ENCODE data around the gene NFYA.
A peak's percentile ranks its signal among the peaks of the same experiment; 100 is the strongest.

The NFYA gene

GRCh38 chr6:41063884-41064285 lies 8.9 kb upstream of the NFYA start:
- Histone ChIP-seq H3K4me1 (peaks cover 3 to 9% (median 5%) of the 10 kb centered on the region in 10 experiments; a peak in 15 of 20 replicates), H3K36me3 (peaks cover 11 to 65% (median 34%) of the 10 kb centered on the region in 11 experiments; a peak in 21 of 22 replicates), H3K27me3 (no peaks in the 10 kb centered on the region), H3K27ac (no peak overlapping the region), H4K20me1 (no peaks in the 10 kb centered on the region; a peak in 1 of 22 replicates), H3K9ac (0 out of 22 replicates have a peak overlapping the region, but pooled peaks of 1 of the 11 experiments have one; percentile 21), H3K4me3 (no peak overlapping the region), H3K4me2 (peak overlapping the region in 7 of 11 experiments; percentile 6 to 23 (median 19); a peak in 6 of 22 replicates), H3K9me3 (replicated peaks in 1 of 11) (no peaks in the 10 kb centered on the region)
- no peak for TF ChIP-seq Cebpa-rat (IDR thresholded peaks at IDR 0.05)

DNA sequence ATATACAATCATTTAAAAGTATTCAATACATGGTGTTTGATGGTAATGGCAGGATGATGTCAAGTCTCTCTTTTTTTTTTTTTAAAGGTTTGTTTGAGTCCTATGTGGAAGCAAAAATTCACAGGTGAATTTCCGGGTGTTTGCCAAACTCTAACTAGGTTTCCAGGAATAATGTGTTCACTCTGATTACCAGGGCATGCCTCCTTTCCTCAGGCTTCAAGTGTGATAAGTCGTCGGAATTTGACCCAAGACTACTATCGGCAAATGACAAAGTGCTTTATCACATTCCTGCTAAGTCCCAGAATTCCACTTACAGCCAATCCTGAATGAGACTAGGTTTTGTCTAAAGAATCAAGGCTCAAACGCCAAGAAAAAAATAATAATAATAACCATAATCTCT lies 7.9 kb upstream of the NFYA start:
- Histone ChIP-seq H3K9ac (no peak overlapping the region), H3K4me1 (peaks cover 0 to 10% (median 7%) of the 10 kb centered on the region in 10 experiments; a peak in 14 of 20 replicates), H3K27me3 (no peaks in the 10 kb centered on the region), H4K20me1 (no peaks in the 10 kb centered on the region; a peak in 1 of 22 replicates), H3K4me2 (no peak overlapping the region), H3K36me3 (peaks cover 11 to 73% (median 38%) of the 10 kb centered on the region in 11 experiments; a peak in 21 of 22 replicates), H3K9me3 (replicated peaks in 1 of 11) (no peaks in the 10 kb centered on the region), H3K27ac (no peak overlapping the region), H3K4me3 (no peak overlapping the region)
- TF ChIP-seq Cebpa-rat (IDR thresholded peaks at IDR 0.05) = no peak

DNA sequence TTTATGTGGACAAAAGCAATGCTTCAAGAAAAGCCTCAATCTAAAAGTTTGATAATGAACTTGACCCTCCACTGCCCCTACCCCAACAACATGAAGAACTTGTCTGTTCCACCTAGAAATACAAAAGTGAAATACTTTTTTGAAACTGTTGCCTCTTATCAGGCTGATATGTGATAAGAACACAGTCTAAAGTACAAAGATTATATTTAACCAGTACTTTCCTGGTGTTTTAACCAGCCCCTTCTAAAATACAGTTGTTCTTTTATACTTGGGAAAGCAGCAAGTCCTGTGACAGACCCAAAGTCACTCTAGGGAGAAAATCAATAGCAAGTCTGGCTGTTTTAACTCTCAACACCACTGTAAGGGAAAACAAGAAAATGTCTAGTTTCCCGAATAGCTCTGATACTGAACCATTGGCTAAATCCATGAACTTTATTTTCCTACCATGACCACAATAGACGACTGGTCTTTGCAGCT lies 7.2 kb upstream of the NFYA start:
- Histone ChIP-seq H4K20me1 (no peaks in the 10 kb centered on the region; a peak in 1 of 22 replicates), H3K4me3 (no peak overlapping the region), H3K27ac (no peak overlapping the region), H3K4me1 (peaks cover 7 to 18% (median 11%) of the 10 kb centered on the region in 10 experiments), H3K4me2 (no peak overlapping the region), H3K27me3 (no peaks in the 10 kb centered on the region), H3K36me3 (peaks cover 11 to 73% (median 38%) of the 10 kb centered on the region in 11 experiments; a peak in 21 of 22 replicates), H3K9ac (peak overlapping the region in 1 of 11 experiments; percentile 23; a peak in 1 of 22 replicates), H3K9me3 (replicated peaks in 1 of 11) (no peaks in the 10 kb centered on the region)
- no peak for TF ChIP-seq Cebpa-rat (IDR thresholded peaks at IDR 0.05)

DNA sequence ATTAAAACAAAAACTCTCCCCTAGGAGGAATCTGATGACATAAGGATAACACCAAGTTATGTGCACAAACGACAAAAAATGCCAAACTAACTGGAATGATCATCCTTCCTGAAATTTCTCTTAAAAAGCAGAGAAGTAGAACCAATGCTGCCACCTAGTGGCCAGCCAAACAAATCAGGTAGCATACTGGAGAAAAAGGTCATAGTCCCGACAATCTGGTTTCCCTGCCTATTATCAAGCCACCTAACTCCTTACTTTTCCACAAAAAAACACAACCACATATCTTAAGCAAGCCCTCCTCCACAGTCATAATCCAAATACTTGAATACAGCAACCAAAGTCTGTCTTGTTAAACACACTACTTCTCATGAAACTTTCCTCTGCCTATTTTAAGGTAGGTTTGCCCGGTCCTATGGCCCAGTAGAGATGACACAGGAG lies 5.9 kb upstream of the NFYA start:
- TF ChIP-seq Cebpa-rat (IDR thresholded peaks at IDR 0.05) = no peak

GRCh38 chr6:41071501-41071922 lies 1.3 kb upstream of the NFYA start:
- peaks cover 27 to 35% (median 29%) of the 10 kb centered on the region in 11 experiments; a peak in 21 of 22 replicates for H4K20me1 ChIP-seq
- peaks cover 10 to 44% (median 27%) of the 10 kb centered on the region in 11 experiments; a peak in 16 of 22 replicates for H3K36me3 ChIP-seq
- H3K4me1 ChIP-seq = peaks cover 35 to 45% (median 38%) of the 10 kb centered on the region in 10 experiments
- H3K4me2 ChIP-seq = peak overlapping the region; percentile 83 to 94 (median 89)
- peak overlapping the region; percentile 96 to 99 (median 98) for H3K27ac ChIP-seq
- peak overlapping the region; percentile 94 to 99 (median 99) for H3K9ac ChIP-seq
- H3K4me3 ChIP-seq = peak overlapping the region; percentile 72 to 97 (median 92)
- TF ChIP-seq Cebpa-rat (IDR thresholded peaks at IDR 0.05) = no peak
- H3K9me3 ChIP-seq (replicated peaks in 1 of 11) = no peaks in the 10 kb centered on the region
- no peaks in the 10 kb centered on the region for H3K27me3 ChIP-seq

More for the DNA sequence above, 5.9 kb upstream of the NFYA start:
- no peak overlapping the region for H3K4me2 ChIP-seq
- H3K36me3 ChIP-seq = peaks cover 11 to 61% (median 38%) of the 10 kb centered on the region in 11 experiments; a peak in 20 of 22 replicates
- H4K20me1 ChIP-seq = no peaks in the 10 kb centered on the region; a peak in 1 of 22 replicates
- H3K9ac ChIP-seq = no peak overlapping the region
- H3K27me3 ChIP-seq = no peaks in the 10 kb centered on the region
- peaks cover 12 to 24% (median 17%) of the 10 kb centered on the region in 10 experiments for H3K4me1 ChIP-seq
- H3K27ac ChIP-seq = no peak overlapping the region
- H3K9me3 ChIP-seq (replicated peaks in 1 of 11) = no peaks in the 10 kb centered on the region
- H3K4me3 ChIP-seq = no peak overlapping the region

GRCh38 chr6:41071923-41072835 lies 595 bp upstream of the NFYA start, which contains the start of gene OARD1:
OARD1 (minus strand) TSS chr6:41072356; CDS start chr6:41071634, 722 bp downstream.
- Histone ChIP-seq H3K4me3 (peak within 1 kb of the TSS; percentile 83 to 97 (median 94)), H3K27ac (peak within 1 kb of the TSS; percentile 96 to 99 (median 98)), H3K36me3 (peaks cover 10 to 50% (median 26%) of the 10 kb centered on the region in 11 experiments; a peak in 16 of 22 replicates), H3K4me1 (peaks cover 38 to 51% (median 42%) of the 10 kb centered on the region in 10 experiments), H3K4me2 (peak within 1 kb of the TSS; percentile 88 to 97 (median 95)), H3K27me3 (no peaks in the 10 kb centered on the region), H3K9me3 (replicated peaks in 1 of 11) (no peaks in the 10 kb centered on the region), H3K9ac (peak within 1 kb of the TSS; percentile 94 to 99 (median 99)), H4K20me1 (peaks cover 31 to 42% (median 36%) of the 10 kb centered on the region in 11 experiments; a peak in 21 of 22 replicates)
- TF ChIP-seq Cebpa-rat (IDR thresholded peaks at IDR 0.05) = no peak

DNA sequence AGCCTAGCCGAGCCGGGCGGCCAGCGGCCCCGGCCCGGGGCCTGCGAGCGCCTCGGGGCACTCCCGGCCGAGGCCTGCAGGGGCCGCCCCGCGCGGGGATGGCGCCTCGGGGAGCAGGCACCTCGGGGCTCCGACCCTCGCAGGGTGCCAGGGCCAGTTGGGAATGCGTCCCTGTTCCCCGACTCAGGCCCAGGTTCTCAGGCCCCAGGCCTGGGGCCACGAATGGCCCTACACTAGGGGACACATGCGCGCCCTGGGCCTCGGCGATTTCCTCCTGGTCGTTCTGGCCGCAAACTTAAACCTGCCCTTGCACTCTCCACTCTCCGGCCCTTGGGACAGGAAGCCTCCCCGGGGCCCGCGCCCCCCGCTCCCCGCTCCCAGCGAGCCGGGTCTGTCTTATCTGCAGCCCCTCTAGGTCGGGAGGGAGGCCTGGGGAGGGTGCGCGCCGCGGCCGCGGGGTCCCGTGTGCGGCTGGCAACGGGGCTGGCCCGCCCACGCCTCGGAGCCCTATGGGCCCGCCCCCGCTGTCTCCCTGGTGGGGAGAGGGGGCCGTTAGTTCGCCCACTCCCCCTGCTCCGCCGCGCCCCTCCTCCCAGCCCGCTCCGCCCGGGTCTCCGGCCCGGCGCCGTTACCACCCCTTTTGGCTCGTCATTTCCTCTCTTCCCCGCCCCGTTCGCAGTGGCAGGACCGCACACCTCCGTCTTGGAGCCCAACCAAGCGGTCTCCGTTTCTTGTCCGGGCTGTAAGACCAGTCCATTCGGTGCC lies 611 bp downstream of the NFYA start:
- Histone ChIP-seq H3K27ac (peak overlapping the region; percentile 96 to 99 (median 98)), H3K9ac (peak overlapping the region; percentile 94 to 99 (median 99)), H3K9me3 (replicated peaks in 1 of 11) (no peaks in the 10 kb centered on the region), H4K20me1 (peaks cover 40 to 54% (median 48%) of the 10 kb centered on the region in 11 experiments; a peak in 21 of 22 replicates), H3K27me3 (no peaks in the 10 kb centered on the region), H3K4me3 (peak overlapping the region; percentile 83 to 97 (median 94)), H3K4me1 (peaks cover 38 to 63% (median 54%) of the 10 kb centered on the region in 10 experiments), H3K4me2 (peak overlapping the region; percentile 86 to 97 (median 95)), H3K36me3 (peaks cover 10 to 55% (median 34%) of the 10 kb centered on the region in 11 experiments; a peak in 17 of 22 replicates)
- no peak for TF ChIP-seq Cebpa-rat (IDR thresholded peaks at IDR 0.05)

Measured in BLaER1 treated with 17β-estradiol and CSF1 and Interleukin-3, amounts not matched to agents 10 nM and 100 nM (cell line).